Lower leg skin (tissue), 3 donors: ENCODE measurements around the gene APMAP.

ENCODE experiments used
- POLR2A ChIP-seq, 2 donors: fragments of 450-650 bp; IDR thresholded peaks; one replicate each; pipeline ENCODE4 v1.6.1; 2016 to 2017; ENCODE audit warnings: antibody characterized with exemption in 2 of 2, mild to moderate bottlenecking in 1 of 2, moderate library complexity in 1 of 2
- TF ChIP-seq, protein P1 (sequence below), 3 donors: fragments of 450-650 bp; IDR thresholded peaks; one replicate each; pipeline ENCODE4 v1.5.1; 2016; ENCODE audit warnings: antibody characterized with exemption in 3 of 3, mild to moderate bottlenecking in 3 of 3, moderate library complexity in 2 of 3

DNA sequence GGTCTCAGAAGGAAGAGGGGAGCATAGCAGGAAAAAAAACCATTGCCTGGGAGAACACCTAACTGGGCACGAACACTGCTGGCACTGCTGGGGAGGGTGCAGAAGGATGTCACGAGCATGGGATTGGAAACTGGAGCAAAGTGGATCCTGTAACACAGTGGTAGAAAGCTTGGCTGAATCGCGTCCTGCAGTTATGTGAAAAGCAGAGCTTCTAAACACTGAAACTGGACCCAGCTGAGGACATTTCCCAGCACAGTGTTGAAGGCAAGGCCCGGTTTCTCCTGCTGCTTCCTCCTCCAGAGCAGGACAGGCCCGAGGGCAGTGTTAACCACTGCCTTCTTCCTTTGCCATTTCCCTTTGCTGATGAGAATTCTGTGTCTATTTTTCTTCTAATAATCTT lies 6.7 kb downstream of the APMAP start:
- TF ChIP-seq, protein P1, sequence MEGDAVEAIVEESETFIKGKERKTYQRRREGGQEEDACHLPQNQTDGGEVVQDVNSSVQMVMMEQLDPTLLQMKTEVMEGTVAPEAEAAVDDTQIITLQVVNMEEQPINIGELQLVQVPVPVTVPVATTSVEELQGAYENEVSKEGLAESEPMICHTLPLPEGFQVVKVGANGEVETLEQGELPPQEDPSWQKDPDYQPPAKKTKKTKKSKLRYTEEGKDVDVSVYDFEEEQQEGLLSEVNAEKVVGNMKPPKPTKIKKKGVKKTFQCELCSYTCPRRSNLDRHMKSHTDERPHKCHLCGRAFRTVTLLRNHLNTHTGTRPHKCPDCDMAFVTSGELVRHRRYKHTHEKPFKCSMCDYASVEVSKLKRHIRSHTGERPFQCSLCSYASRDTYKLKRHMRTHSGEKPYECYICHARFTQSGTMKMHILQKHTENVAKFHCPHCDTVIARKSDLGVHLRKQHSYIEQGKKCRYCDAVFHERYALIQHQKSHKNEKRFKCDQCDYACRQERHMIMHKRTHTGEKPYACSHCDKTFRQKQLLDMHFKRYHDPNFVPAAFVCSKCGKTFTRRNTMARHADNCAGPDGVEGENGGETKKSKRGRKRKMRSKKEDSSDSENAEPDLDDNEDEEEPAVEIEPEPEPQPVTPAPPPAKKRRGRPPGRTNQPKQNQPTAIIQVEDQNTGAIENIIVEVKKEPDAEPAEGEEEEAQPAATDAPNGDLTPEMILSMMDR (IDR thresholded peaks at IDR 0.05), result no peak
- TF ChIP-seq POLR2A (IDR thresholded peaks at IDR 0.05), result no peak
